ENCODE measurements around the gene WASF3. TPM values are rescaled to one million over a fixed set of nuclear protein-coding genes. Genes with fewer than 3 reads are reported as not detected.

WASF3 gene, protein sequence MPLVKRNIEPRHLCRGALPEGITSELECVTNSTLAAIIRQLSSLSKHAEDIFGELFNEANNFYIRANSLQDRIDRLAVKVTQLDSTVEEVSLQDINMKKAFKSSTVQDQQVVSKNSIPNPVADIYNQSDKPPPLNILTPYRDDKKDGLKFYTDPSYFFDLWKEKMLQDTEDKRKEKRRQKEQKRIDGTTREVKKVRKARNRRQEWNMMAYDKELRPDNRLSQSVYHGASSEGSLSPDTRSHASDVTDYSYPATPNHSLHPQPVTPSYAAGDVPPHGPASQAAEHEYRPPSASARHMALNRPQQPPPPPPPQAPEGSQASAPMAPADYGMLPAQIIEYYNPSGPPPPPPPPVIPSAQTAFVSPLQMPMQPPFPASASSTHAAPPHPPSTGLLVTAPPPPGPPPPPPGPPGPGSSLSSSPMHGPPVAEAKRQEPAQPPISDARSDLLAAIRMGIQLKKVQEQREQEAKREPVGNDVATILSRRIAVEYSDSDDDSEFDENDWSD
- 10 to 100 TPM; 22.9 to 50.8 (median 47.9) TPM for total RNA-seq

DNA sequence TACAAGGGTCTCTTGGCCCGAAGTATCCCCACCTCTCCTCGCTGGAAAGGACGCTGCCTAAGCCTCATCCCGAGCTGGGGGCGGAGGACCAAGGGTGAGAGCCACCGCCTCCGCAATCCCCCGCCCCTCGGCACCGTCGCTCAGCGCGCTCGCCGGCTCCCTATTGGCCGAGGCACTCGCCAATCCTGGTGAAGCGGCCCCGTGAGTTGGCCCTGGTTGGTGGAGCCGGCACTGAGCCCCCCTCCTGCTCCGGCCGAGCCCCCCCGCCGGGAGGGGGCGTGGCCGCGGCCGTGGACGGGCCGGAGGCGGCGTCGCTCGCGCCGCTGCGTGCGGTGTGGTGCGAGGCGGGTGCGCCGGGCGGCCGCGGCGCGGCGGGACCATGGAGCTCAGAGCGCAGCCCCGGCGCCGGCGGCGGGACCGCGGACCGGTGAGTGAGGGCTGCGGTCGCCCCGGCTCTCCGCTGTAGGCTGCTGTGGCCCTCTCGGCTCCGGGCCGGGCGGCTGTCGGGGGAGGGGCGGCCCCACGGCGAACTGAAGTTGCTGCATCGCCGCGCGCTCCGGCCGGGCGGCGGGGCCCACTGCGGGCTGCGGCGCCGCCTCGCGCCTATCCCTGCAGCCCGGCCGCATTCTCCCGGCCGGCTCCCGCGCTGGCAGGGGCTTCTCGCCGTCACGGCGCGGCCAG lies at the start of gene WASF3:
TSS of gene WASF3 (plus strand) at position 291 of the 681 bp plus-strand sequence. CDS start 84,588 bp downstream, outside the sequence.
- DNase-seq (ENCODE audit: low spot score): peak; percentile 55
- ATAC-seq (ENCODE audit: low FRiP score): peak; percentile 97
- TF ChIP-seq, protein P1, sequence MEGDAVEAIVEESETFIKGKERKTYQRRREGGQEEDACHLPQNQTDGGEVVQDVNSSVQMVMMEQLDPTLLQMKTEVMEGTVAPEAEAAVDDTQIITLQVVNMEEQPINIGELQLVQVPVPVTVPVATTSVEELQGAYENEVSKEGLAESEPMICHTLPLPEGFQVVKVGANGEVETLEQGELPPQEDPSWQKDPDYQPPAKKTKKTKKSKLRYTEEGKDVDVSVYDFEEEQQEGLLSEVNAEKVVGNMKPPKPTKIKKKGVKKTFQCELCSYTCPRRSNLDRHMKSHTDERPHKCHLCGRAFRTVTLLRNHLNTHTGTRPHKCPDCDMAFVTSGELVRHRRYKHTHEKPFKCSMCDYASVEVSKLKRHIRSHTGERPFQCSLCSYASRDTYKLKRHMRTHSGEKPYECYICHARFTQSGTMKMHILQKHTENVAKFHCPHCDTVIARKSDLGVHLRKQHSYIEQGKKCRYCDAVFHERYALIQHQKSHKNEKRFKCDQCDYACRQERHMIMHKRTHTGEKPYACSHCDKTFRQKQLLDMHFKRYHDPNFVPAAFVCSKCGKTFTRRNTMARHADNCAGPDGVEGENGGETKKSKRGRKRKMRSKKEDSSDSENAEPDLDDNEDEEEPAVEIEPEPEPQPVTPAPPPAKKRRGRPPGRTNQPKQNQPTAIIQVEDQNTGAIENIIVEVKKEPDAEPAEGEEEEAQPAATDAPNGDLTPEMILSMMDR (IDR thresholded peaks at IDR 0.05): no peak

DNA sequence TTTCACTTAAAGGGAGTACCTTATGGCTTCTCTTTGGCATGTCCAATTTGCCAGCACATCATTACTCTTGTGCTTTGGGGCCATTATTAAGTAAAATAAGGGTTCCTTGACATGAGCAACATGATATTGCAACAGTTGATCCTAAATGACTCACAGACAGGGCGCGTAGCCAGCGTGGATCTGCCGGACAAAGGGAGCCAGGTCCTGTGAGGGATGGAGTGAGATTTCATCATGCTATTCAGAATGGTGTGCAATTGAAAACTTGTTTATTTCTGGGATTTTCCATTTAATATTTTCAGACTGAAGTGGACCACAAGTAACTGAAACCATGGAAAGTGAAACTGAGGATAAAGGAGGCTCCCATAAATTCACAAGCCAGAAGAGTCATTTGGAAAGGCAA lies 48.6 kb upstream of the WASF3 start:
- DNase-seq (ENCODE audit: low spot score) (peak; percentile 79), ATAC-seq (ENCODE audit: low FRiP score) (peak; percentile 88)
- TF ChIP-seq, protein P1 (IDR thresholded peaks at IDR 0.05): no peak

DNA sequence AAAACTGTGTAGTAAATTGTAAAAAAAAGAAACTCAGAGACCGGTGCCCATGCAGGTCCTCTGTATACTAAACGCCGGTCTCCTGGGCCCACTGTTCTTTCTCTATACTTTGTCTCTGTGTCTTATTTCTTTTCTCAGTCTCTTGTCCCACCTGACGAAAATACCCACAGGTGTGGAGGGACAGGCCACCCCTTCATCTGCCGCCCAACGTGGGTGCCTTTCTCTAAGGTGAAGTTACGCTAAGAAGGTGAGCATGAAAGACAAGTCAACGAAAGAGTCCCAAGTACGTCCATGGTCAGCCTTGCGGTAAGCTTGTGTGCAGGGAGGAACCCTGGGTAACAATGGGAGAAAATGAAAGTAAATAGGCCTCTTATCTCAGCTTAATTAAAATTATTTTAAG lies 48.0 kb upstream of the WASF3 start:
- TF ChIP-seq, protein P1 (IDR thresholded peaks at IDR 0.05): no peak
- DNase-seq (ENCODE audit: low spot score): no peak
- no peak for ATAC-seq (ENCODE audit: low FRiP score)

DNA sequence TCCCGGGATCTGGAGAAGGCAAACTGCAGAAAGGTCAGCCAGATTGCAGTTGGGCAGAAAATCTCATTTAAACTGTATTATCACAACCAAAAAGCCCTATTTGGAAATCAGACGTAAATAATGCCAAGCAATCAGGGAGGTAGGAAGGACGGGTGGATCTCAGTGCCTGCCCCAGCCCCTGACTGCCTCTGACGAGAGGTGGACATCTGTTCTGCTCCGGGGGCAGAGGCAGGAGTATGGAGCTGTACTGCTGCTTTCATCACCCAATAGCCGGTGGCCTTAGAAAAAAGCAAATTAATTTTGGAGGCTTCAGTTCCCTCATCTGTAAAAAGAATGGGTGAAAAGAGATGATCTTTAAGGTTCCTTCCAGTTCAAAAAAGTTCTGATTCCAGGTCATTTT lies 43.6 kb upstream of the WASF3 start:
- no peak for DNase-seq (ENCODE audit: low spot score)
- no peak for ATAC-seq (ENCODE audit: low FRiP score)
- TF ChIP-seq, protein P1 (IDR thresholded peaks at IDR 0.05): no peak

DNA sequence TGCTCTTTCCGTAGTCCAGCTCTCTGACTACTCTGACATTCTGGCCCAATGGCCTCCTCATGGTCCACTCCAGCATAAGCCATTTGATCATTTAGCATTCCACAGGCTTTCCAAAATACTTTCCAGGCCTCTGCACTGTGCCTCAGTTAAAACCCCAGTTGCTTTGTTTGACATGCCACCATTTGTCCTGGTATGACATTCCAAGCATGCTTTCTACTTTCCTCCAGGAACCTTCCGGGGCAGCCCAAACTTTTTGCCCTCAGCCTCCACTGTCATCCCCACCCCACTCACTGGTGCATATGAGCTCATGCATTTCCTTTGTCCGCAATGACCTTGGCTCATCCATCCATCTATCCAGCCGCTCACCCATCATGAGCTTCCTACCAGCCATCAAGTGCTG lies 41.8 kb upstream of the WASF3 start:
- DNase-seq (ENCODE audit: low spot score) (no peak), ATAC-seq (ENCODE audit: low FRiP score) (no peak)
- TF ChIP-seq, protein P1 (IDR thresholded peaks at IDR 0.05): no peak

DNA sequence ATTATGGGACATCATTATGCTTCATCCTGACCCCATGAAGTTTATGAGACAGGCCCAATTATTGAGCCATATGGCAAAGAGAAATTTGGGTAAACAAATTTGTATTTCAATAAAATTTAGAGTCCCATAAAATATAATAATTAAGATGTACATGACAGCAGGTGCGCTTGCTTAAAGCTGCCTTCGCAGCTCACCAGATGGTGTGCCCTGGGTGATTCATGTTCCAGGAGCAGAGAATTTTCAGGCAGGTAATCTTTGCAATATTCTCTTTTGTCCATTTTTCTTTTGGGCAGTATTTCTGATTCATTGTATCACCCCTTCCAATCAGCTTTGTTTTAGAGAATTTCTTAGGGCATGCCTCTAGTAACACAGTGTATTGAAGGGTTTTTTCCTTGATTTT lies 39.5 kb upstream of the WASF3 start:
- DNase-seq (ENCODE audit: low spot score): no peak
- TF ChIP-seq, protein P1 (IDR thresholded peaks at IDR 0.05): no peak
- no peak for ATAC-seq (ENCODE audit: low FRiP score)

Measured in omental fat pad (tissue), 4 donors.